Adrenal gland (tissue), 5 donors: ENCODE data around the gene GSTO2.

Experiments
- CTCF ChIP-seq, 6 experiments: fragments of 450-650 bp in 4 of 6; fragments of 200-600 bp in 2 of 6; sonication (generic) in 1 of 6; IDR thresholded peaks; 1 replicate in 5 of 6; 2 replicates in 1 of 6; pipeline versions ENCODE4 v1.5.1 to v1.8.0; 2016 to 2021; ENCODE audit warnings: antibody characterized with exemption in 6 of 6, mild to moderate bottlenecking in 2 of 6, moderate library complexity in 1 of 6
- POLR2A ChIP-seq, 2 donors: fragments of 450-650 bp; IDR thresholded peaks; one replicate each; pipeline ENCODE4 v1.6.1; 2017; ENCODE audit warnings: antibody characterized with exemption in 2 of 2, mild to moderate bottlenecking in 2 of 2, moderate library complexity in 1 of 2
- donor health status: DM: no; HTN: no; CAD: no.

GRCh38 chr10:104277785-104278184, 8.8 kb downstream of the GSTO2 start:
- TF ChIP-seq CTCF (IDR thresholded peaks at IDR 0.05) (no peak), POLR2A (IDR thresholded peaks at IDR 0.05) (no peak)
